GM18508 (cell line): Measurements from ENCODE around the gene ZNF846.
"Not testable (repeated sequence)": the region's sequence is repeated elsewhere in the genome, so short reads cannot be mapped to it uniquely, and the experiment has no call there.

Experiments
- ATAC-seq: cut with Tn5 transposase; IDR thresholded peaks from one replicate; pipeline ENCODE4 v1.9.1; 2021; ENCODE audit warnings: moderate number of reproducible peaks; ENCODE audit not compliant: insufficient read depth, unreplicated experiment

Gene ZNF846

DNA sequence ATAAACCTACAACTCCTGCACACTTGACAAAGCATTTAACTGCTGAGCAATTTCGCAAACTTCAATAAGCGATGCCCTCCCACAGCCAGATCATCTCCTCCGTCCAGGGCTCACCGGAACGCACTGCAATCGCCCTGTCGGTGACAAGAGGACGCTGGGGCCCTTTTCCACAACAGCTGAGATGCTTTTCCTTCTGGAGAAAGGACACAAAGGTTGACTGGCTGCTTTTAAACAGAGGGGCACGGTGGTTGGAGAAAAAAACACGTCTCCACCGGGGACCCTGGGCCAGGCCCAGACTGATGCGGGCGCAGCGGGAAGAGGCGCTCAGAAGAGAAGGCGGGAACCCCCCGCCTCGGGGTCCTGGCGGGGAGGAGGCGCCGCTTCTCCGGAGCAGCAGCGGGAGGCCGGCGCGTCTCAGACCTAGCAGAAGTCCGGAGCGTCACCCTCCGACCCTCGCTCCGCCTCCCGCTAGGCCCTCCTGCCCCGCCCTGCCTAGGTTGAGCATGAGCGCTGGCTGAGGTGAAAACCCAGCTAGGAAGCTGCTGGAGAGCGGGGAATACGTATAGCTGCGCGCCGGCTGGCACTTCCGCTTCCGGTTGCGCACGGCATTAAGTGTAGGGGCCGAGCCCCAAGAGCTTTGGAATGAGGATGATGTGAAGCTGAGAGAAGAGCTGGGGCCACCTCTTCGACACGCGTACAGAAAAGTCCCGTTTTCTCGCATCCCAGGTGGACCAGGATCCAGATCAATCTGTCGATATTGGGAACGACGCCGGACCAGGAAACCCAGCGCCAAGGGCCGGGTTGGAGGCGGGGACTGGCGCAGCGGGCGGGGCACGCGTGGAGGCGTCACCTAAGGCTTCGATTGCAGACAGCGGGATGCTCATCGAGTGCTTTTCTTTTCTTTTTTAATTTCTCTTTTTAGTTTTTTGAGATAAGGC lies at the start of gene ZNF846:
ZNF846 (minus strand) TSS at position 564 of the 938 bp plus-strand sequence. CDS start 3,788 bp downstream, outside the sequence.
- ATAC-seq, result peak; percentile 92

DNA sequence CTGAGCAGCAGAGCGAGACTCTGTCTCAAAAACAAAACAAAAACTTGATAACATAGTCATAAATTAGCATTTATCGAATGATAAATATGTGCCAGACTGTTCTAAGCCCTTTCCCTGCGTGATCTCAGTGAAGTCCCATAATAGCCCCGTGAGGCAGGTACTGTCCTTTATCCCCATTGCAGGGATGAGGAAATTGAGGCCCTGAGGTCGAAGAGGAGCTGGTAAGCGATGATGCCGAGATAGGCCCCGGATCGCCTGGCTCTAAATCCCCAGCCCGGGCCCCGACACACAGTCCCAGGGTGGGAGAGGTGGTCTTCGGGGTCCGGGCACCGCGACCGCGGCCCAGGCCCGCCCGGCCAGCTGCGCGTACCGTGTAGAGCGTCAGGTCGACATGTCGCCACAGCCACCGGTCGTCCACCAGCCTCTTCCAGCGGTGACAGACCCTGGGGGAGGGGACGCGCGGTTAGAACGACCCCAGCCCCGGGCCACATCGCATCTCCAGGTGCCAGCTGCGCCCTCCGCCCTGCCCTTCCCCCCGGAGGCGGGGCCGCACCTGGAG lies 49.7 kb upstream of the ZNF846 start:
- no peak for ATAC-seq

DNA sequence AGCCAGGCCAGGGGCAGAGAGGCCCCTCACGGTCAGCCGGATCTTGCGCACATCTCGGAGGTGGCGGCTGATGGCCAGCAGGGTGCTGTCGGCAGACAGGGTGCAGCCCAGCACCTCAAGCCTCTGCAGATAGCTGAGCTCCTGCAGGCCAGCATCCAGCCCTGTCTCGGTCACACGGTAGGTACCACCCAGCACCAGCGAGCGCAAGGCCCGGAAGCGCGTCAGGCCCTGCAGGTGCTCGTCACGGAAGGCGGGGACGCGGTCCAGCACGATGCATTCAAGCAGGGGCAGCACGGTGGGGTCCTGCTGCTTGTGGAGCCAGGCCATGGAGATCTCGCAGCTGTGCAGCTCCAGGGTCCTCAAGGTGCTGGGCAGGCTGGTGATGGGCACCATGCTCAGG lies 42.6 kb upstream of the ZNF846 start:
- ATAC-seq, result no peak

DNA sequence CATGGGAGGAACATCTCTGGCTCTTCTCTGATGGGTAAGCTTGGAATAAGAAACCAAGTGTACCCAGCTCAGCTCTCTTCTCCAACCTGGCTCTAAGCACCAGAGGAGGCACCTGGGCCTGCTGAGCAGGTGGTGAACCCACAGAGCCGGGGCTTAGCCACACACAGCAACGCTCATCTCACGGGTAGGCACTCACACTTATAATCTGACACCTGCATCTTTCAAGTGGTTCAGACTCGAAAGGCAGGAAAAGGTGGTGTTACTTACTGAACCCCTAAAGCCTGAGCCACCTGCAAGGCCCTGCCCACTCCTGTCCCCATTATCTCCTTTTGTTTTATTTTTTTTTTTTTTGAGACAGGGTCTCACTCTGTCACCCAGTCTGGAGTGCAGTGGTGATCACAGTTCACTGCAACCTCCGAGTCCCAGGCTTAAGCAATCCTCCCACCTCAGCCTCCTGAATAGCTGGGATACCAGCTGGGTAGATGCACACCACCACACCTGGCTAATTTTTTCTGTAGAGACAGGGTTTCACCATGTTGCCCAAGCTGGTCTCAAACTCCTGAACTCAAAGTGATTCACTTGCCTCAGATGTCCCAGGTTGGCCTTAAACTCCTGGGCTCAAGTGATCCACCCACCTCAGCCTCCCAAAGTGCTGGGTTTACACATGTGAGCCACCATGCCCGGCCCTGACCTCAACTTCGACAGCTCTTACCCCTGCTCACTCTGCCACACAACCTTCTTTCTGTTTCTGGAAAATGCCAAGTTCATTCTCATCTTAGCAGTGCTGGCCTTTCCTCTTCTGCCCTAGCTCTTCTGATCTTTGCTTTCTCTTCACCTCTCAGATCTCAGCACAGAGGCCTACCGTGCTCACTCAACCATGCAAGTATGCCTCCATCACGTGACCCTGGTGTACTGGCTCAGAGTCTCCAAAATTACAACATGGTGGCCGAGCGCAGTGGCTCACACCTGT lies 40.6 kb upstream of the ZNF846 start:
- no peak for ATAC-seq

DNA sequence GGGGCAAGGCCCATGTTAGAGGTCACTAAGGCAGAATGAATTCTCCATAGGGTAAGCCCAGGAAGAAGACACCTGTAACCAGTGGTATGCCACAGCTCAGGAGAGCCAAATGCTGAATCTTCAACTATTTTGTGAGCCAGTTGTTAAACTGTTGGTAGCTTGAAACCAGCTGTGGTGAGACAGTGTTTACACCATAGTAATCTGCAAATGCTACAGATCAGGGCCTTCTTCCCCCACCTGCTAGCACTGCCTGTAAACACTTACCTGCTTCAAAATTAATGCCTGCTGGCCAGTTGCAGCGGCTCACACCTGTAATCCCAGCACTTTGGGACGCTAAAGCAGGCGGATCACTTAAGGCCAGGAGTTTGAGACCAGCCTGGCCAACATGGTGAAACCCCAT lies 38.3 kb upstream of the ZNF846 start:
- no peak for ATAC-seq

DNA sequence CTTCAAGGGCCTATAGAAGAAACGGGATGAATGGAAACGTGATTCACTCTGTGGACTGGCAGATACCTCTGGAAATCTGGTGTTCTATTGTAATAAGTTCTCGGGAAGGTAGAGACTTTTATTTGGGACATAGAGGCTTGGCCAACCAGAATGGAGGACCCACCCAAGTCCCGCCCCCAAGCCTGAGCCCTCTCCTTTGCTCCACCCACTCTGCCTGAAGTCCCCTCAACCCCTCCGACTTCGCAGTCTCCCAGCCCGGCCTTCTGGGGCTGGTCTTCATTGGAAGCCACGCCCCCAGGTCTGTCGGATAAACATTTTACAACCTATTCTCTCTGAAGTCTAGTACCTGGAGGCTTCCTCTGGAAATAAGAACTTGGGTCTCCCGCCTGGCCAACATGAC lies 33.4 kb upstream of the ZNF846 start:
- no peak for ATAC-seq

DNA sequence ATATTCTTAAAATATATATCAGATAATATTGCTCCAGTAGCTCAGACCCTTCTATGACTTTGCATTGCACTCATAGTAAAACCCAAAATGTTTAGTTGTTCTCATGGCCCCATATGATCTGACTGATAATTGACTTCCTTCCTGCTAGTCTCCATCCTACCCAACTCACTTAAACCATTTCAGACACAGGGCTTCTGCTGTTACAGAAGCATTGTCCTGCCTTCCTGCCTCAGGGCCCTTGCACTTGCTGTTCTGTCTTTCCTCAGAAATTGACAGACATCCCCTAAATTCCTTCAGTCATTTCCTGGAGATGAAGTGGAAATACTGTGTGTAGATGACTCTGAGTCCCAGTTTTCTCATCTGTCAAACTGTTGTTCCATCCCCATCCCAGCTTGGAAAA lies 30.6 kb upstream of the ZNF846 start:
- no peak for ATAC-seq

DNA sequence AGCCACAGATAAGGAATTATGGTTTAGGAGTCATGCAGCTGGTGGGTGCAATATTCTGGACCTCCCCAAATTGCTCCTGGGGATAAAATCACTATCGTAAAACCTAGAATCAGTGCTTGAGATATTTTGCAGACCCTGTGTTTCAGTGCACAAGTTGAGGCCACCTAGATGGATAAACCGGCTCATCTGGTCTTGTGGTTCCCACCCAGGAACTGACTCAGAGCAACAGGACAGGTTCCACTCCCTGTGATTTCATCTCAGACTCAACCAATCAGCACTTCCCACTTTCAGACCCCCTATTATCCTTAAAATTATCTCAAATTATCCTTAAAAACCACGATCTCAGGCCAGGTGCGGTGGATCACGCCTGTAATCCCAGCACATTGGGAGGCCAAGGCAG lies 29.3 kb upstream of the ZNF846 start:
- no peak for ATAC-seq

DNA sequence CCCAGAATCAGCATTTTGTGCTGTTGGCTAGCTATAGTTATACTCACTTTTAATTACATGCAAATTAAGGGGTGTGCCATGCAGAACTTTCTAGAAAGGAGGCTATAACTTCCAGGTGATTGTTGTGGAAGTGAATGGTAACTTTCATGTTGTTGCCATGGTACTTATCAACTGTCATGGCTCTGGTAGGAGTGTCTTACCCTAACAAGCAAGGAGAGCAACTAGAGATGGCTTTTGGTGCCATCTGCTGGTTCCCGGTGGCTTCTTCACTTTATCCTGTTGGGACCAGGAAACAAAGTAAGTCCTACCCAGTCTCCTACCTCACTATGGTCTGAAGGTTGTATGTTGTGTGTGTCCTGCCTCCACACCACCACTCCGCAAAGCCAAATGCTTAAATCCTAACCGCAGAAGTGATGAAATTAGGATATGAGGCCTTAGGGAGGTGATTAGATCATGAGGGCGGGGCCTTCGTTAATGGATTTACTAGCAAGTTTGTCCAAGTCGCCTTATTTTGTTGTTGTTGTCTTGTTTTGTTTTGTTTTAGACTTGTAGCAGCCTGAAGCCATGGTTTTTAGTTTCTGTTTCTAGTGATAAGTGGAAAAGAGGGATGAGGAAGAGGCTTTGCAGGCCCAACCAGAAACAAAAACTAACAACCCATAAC lies 27.7 kb upstream of the ZNF846 start:
- no peak for ATAC-seq

DNA sequence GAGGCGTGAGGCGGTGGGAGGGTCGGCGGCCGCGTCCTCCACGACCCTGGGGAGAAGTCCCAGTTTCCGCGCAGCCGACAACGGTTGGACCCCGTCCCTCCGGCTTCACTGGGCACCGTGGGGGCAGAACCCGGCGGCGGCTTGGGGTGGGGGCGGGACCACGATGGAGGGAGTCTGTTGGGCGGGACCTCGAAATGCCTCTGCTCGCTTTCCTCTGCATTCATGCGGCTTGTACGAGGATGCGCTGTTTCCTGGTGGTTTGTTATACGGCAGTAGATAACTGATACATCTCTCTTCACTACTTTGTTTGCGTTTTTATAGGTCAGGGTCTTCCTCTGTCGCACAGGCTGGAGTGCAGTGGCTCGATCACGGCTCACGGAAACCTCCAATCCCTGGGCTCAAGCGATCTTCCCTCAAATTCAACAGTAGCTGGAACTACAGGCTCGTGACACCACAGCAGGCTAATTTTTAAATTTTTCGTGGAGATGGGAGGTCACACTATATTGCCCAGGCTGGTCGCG lies 24.6 kb upstream of the ZNF846 start:
- ATAC-seq, result no peak

DNA sequence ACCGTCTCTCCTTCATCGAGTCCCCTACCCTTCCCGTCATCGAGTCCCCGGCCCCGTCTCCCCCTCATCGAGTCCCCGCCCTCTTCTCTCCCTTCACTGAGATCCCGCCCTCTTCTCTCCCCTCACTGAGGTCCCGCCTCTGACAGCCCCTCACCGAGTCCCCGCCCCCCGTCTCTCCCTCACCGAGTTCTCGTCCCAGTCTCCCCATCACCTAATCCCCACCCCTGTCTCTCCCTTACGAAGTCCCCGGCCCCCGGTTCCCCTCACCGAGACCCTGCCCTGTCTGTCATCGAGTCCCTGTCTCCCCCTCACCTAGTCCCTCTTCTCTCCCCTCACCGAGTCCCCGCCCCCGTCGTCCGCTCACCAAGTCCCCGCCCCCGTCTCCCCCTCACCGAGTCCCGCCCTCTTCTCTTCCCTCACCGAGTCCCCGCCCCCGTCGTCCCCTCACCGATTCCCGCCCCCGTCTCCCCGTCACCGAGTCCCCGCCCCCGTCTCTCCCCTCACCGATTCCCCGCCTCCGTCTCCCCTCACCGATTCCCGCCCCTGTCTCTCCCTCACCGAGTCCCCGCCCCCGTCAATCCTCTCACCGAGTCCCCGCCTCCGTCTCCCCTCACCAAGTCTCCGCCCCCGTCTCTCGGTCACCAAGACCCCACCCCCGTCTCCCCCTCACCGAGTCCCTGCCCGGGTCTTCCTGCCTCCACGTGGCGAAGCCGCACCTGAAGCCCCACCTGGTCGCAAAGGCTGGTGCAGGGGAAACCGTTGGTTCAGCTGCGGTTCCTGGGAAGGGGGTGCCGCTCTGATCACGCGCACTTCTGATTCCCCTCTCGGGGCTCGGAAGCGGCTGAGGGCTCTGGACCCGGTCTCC lies 23.9 kb upstream of the ZNF846 start:
- no peak for ATAC-seq

DNA sequence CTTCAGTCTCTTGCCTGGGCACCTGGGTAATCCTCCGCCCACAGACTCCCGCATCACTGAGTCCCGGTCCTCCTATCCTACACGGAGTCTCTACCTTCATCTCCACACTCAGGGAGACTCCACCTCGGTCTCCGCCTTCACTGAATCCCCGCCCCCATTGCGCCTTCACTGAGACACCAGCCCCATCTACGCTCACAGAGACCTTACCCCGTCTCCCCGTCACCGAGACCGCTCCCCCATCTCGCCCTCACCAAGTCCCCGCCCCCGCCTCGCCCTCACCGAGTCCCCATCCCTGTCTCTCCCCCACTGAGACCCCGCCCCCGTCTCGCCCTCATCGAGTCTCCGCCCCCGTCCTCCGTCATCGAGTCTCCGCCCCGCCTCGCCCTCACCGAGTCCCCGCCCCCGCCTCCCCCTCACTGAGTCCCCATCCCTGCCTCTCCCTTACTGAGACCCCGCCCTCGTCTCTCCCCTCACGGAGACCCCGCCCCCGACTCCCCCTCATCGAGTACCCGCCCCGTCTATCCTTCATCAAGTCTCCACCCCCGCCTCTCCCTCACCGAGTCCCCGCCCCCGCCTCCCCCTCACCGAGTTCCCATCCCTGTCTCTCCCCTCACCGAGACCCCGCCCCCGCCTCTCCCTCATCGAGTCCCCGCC lies 23.1 kb upstream of the ZNF846 start:
- no peak for ATAC-seq

DNA sequence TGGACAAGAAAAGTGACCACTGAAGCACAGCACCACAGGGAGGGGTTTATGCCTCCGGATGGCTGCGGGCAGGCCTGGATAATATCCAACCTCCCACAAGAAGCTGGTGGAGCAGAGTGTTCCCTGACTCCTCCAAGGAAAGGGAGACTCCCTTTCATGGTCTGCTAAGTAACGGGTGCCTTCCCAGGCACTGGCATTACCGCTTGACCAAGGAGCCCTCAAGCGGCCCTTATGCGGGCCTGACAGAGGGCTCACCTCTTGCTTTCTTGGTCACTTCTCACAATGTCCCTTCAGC lies 22.5 kb upstream of the ZNF846 start:
- not testable (repeated sequence) for ATAC-seq

DNA sequence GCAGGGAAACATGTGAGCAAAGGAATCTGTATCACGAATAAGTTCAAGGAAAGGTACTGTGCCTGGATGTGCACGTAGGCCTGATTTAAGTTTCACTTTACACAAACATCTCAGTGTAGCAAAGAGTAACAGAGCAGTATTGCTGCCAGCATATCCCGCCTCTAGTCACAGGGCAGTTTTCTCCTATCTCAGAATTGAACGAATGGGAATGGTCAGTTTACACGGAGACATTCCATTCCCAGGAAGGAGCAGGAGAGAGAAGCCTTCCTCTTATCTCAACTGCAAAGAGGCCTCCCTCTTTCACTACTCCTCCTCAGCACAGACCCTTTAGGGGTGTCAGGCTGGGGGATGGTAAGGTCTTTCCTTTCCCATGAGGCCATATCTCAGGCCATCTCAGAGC lies 21.0 kb upstream of the ZNF846 start:
- ATAC-seq, result not testable (repeated sequence)

DNA sequence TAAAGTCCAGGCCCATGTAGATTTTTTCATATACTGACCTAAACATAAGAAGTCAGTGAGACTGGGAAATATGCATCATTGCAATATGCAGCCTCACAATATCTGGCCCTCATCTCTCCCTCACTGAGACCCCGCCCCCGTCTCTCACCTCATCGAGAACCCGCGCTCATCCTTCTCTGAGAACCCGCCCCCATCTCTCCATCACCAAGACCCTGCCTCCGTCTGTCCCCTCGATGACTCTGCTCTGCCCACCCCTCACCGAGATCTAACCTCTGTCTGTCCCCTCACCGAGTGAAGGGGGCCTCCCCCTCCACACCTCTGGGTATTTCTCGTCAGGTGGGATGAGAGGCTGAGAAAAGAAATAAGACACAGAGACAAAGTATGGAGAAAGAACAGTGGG lies 20.5 kb upstream of the ZNF846 start:
- ATAC-seq, result no peak

DNA sequence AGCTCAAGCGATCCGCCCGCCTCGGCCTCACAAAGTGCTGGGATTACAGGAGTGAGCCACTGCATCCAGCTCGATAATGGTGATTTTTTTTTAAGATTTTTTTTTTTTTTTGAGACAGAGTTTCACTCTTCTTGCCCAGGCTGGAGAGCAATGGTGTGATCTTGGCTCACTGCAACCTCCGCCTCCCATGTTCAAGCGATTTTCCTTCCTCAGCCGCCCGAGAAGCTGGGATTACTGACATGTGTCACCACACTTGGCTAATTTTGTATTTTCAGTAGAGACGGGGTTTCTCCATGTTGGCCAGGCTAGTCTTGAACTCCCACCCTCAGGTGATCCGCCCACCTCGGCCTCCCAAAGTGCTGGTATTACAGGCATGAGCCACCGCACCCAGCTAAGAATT lies 20.1 kb upstream of the ZNF846 start:
- not testable (repeated sequence) for ATAC-seq

DNA sequence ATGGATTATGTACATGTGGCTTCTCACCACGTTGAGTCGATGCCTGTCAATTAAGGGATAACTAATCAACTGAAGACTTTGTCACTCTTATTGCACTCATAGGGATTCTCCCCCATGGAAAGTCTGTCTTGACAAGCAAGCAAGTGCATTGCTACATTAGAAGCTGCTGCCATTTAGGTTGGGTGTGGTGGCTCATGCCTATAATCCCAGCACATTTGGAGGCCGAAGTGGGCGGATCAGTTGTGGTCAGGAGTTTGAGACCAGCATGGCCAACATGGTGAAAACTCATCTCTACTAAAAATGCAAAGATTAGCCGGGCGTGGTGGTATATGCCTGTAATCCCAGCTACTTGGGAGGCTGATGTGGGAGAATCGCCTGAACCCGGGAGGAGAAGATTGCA lies 18.3 kb upstream of the ZNF846 start:
- ATAC-seq, result no peak

DNA sequence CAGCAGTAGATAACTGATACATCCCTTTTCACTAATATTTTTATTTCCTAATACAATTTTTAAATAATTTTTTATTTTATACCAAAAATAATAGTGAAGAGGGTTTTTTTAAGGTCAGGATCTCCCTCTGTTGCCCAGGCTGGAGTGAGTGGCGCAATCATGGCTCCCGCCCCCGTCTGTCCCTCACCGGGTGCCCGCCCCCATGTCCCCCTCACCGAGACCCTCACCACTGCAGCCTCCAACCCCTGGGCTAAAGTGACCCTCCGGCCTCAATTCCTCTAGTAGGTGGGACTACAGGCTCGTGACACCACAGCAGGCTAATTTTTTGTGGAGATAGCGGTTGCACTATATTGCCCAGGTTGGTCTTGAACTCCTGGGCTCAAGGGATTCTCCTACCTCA lies 17.8 kb upstream of the ZNF846 start:
- ATAC-seq, result no peak
